ENCODE results near the gene RNF214. TPM values are rescaled to one million over a fixed set of nuclear protein-coding genes. Genes with fewer than 3 reads are reported as not detected.

The RNF214 gene
- total and polyA plus RNA-seq, 2 of the 13 experiments (the other 11 are each of a cell fraction or from before 2014, with no cell fraction given) = 10.7 to 12.6 TPM

DNA sequence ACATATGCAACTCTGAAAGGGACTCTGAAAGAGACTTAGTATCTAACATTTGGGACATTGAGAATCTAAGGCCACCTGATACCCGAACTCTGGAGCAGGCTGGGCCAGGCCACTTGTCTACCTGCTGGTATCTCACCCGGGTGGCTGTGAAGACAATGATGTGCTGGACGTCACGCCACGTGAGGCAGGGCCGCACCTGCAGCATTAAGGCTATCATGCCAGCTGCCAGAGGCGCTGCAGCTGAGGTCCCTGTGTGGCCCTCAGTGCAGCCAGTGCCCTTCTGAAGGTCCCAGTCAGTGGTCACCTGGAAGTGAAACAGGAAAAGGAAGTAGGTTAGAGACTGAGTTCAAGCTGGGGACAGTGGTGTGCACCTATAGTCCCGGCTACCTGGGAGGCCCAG lies 13.0 kb upstream of the RNF214 start (continued):
- TF ChIP-seq, protein P1, sequence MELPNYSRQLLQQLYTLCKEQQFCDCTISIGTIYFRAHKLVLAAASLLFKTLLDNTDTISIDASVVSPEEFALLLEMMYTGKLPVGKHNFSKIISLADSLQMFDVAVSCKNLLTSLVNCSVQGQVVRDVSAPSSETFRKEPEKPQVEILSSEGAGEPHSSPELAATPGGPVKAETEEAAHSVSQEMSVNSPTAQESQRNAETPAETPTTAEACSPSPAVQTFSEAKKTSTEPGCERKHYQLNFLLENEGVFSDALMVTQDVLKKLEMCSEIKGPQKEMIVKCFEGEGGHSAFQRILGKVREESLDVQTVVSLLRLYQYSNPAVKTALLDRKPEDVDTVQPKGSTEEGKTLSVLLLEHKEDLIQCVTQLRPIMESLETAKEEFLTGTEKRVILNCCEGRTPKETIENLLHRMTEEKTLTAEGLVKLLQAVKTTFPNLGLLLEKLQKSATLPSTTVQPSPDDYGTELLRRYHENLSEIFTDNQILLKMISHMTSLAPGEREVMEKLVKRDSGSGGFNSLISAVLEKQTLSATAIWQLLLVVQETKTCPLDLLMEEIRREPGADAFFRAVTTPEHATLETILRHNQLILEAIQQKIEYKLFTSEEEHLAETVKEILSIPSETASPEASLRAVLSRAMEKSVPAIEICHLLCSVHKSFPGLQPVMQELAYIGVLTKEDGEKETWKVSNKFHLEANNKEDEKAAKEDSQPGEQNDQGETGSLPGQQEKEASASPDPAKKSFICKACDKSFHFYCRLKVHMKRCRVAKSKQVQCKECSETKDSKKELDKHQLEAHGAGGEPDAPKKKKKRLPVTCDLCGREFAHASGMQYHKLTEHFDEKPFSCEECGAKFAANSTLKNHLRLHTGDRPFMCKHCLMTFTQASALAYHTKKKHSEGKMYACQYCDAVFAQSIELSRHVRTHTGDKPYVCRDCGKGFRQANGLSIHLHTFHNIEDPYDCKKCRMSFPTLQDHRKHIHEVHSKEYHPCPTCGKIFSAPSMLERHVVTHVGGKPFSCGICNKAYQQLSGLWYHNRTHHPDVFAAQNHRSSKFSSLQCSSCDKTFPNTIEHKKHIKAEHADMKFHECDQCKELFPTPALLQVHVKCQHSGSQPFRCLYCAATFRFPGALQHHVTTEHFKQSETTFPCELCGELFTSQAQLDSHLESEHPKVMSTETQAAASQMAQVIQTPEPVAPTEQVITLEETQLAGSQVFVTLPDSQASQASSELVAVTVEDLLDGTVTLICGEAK (IDR thresholded peaks at IDR 0.05) = no peak
- TF ChIP-seq, protein P1 (CRISPR knock-in tag; IDR thresholded peaks at IDR 0.05) = no peak
- TF ChIP-seq ZNF335 (CRISPR knock-in tag; IDR thresholded peaks at IDR 0.05) (no peak), KDM6A (CRISPR knock-in tag; IDR thresholded peaks at IDR 0.05; ENCODE audit: low read depth) (no peak), SP2 (CRISPR knock-in tag; IDR thresholded peaks at IDR 0.05) (no peak), NFIB (CRISPR knock-in tag; IDR thresholded peaks at IDR 0.05; ENCODE audit: borderline replicate concordance) (no peak)

Measured in HepG2 (cell line).